ENCODE results near the gene ZNF462.
"Not testable (repeated sequence)": the region's sequence is repeated elsewhere in the genome, so short reads cannot be mapped to it uniquely, and the experiment has no call there.

The ZNF462 gene

DNA sequence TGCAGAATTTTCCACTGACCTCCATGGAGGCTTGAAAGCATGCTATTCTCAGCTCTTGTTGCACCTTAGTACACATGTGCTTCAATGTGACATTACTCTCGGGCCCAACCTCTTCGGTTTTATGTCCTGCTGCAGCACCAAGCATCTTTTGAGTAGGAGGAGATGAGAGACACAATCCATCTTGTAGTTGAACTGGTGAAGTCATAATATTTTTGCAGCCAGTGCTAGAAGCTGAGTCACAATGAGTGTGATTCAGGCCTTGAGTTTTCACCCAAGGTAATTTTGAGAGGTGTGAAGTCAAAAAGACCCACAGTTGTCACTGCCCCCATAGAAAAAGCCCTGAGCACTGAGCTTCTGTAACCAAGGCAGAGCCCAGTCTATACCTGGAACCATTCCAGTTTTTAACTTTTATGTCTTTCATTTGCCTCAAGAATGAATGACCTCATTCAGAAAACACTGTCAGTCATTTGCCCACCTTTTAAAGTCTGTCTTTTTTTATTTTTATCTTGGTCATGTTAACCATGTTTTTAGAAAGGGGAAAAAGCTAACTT, 117.7 kb downstream of the ZNF462 start:
- TF ChIP-seq, protein P1, sequence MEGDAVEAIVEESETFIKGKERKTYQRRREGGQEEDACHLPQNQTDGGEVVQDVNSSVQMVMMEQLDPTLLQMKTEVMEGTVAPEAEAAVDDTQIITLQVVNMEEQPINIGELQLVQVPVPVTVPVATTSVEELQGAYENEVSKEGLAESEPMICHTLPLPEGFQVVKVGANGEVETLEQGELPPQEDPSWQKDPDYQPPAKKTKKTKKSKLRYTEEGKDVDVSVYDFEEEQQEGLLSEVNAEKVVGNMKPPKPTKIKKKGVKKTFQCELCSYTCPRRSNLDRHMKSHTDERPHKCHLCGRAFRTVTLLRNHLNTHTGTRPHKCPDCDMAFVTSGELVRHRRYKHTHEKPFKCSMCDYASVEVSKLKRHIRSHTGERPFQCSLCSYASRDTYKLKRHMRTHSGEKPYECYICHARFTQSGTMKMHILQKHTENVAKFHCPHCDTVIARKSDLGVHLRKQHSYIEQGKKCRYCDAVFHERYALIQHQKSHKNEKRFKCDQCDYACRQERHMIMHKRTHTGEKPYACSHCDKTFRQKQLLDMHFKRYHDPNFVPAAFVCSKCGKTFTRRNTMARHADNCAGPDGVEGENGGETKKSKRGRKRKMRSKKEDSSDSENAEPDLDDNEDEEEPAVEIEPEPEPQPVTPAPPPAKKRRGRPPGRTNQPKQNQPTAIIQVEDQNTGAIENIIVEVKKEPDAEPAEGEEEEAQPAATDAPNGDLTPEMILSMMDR (IDR thresholded peaks at IDR 0.05; ENCODE audit: low read length, missing control alignments): no peak
- no peak overlapping the region for H3K4me3 ChIP-seq (replicated peaks; ENCODE audit: low read depth, low read length)
- peak; percentile 10 for DNase-seq (ENCODE audit: low read depth)

DNA sequence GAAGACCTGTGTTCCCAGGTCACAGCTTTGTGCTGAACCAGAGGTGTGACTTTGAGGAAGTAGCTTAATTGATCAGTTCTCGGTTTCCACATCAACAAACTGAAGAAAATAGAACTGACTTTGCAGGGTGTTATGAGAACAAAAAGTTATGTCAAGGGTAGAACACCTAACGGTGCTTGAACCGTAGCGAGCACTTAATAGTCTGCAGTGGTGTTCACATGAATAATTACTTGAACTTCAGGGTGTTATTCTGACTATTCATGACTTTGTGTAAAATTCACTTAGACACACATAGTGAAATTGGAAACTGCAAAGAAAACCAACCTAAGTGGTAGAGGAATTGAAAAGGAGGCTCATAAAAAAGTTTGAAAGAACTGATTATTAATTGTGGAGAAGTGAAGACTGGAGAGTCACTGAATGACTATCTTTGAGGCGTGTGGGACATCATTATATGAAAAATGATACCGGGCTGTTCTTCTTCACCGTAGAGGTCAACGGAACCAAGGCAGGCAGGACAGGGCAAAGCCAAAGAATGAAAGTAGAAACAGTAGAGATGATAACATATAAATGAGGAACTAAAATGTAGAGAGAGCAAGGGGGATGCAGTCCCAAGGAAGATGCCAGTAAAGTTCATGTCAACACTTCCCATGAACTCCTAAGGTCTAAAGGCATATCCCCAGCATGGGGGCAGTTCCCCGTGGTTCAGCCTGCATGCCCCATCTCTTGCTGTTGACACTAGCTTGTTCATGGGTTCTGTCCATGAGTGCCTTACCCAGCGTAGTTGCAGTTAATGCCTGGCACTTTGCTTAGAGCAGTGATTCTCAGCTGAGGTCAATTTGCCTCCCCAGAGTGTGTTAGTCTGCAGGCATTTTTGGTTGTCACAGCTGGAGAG, 118.7 kb downstream of the ZNF462 start:
- H3K4me3 ChIP-seq (replicated peaks; ENCODE audit: low read depth, low read length): no peak overlapping the region
- TF ChIP-seq, protein P1 (IDR thresholded peaks at IDR 0.05; ENCODE audit: low read length, missing control alignments): no peak
- DNase-seq (ENCODE audit: low read depth): no peak

DNA sequence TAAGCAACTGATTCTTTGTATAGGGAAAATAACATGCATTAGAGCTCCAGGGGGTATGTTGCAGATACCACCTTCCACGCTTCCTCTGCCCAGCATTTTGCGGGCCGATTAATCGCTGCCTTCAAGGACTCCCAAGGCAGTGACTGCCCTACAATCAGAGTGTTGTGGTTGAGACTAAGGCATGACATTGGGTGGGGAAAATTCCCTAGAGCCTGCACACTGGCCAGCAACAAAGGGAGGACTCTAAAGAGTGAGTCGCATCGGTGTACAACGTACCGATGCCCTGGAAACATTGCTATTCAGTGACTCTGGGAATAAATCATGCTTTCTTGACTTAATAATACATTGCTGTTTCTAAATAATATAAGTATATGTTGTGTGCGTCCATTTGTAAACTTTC, 119.7 kb downstream of the ZNF462 start:
- DNase-seq (ENCODE audit: low read depth): no peak
- TF ChIP-seq, protein P1 (IDR thresholded peaks at IDR 0.05; ENCODE audit: low read length, missing control alignments): no peak

DNA sequence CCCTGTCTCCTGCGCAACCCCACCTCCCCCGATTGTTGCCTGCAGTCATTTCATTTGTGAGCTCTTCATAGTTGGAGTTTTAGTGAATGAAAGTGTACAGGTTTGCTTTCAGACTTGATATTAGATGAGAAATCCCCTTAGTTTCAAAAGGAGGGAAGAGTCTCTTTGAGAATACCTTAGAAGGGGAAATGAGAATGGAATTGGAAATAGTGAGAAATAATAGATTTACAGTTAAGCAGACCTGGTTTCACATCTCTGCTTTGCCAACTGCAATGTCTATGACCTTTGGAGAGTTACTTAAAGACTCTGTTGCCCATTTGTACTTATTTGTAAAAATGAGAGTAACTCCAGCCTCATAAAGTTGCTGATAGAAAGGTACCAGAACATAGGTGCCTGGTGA, 120.4 kb downstream of the ZNF462 start:
- TF ChIP-seq, protein P1 (IDR thresholded peaks at IDR 0.05; ENCODE audit: low read length, missing control alignments): no peak
- H3K4me3 ChIP-seq (replicated peaks; ENCODE audit: low read depth, low read length): no peak overlapping the region
- DNase-seq (ENCODE audit: low read depth): no peak

More for the DNA sequence above, 119.7 kb downstream of the ZNF462 start:
- no peak overlapping the region for H3K4me3 ChIP-seq (replicated peaks; ENCODE audit: low read depth, low read length)

DNA sequence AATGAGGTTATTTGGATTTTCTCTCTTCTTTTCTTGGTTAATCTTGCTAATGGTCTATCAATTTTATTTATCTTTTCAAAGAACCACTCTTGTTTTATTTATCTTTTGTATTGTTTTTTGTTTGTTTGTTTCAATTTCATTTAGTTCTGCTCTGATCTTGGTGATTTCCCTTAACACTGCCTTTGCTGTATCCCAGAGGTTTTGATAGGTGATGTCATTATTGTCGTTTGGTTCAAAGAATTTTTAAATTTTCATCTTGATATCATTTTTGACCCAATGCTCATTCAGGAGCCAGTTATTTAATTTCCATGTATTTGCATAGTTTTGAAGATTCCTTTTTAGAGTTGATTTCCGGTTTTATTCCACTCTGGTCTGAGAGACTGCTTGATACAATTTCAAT, 126.9 kb downstream of the ZNF462 start:
- H3K4me3 ChIP-seq (replicated peaks; ENCODE audit: low read depth, low read length); DNase-seq (ENCODE audit: low read depth): not testable (repeated sequence)

DNA sequence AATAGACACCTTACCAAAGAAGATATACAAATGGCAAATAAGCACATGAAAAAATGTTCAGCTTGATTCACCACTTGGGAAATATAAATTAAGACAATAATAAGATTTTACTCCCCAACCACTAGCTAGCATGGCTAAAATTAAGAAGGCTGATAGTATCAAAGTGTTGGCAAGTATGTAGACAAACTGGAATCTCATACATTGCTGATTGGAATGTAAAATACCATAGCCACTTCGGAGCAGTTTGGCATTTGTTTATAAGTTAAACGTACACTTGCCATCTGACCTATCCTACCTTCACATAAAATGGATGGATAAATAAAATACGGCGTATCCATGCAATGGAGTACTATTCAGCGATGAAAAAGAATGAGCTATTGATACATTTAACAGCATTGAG, 129.2 kb downstream of the ZNF462 start:
- TF ChIP-seq, protein P1 (IDR thresholded peaks at IDR 0.05; ENCODE audit: low read length, missing control alignments): no peak
- DNase-seq (ENCODE audit: low read depth): no peak
- no peak overlapping the region for H3K4me3 ChIP-seq (replicated peaks; ENCODE audit: low read depth, low read length)

DNA sequence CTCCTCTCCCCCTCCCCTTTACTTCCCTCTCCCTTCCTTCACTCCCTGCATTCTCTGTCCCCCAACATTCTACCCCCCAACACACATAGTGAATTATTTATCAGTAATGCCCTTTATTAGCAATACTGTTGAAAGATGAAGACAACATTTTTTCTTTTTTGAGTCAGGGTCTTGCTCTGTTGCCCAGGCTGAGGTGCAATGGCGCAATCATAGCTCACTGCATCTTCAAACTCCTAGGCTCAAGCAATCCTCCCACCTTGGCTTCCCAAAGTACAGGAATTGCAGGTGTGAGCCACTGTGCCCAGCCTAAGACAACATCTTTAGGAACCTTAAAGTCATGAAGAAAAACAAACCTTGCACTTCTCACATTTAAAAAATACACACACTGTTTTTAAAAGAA, 130.6 kb downstream of the ZNF462 start:
- H3K4me3 ChIP-seq (replicated peaks; ENCODE audit: low read depth, low read length): no peak overlapping the region
- TF ChIP-seq, protein P1 (IDR thresholded peaks at IDR 0.05; ENCODE audit: low read length, missing control alignments): no peak
- DNase-seq (ENCODE audit: low read depth): no peak
